ENCODE results near the gene MOG. TPM values are rescaled to one million over a fixed set of nuclear protein-coding genes. Genes with fewer than 3 reads are reported as not detected.
A peak's percentile ranks its signal among the peaks of the same experiment; 100 is the strongest.

The MOG gene
- total RNA-seq, 2 experiments from 2014 or later: not detected

- CTCF ChIA-PET: interaction anchor here (1.6 to 2.2 kb wide), 3 partner anchors 14 to 20 kb away, joined by 3 to 16 read pairs (median 12); no protein-coding TSS in a partner anchor
- POLR2A ChIA-PET: interaction anchor here (1.1 to 3.4 kb wide), 6 partner anchors 8 to 75 kb away, joined by 3 to 33 read pairs (median 6); no protein-coding TSS in a partner anchor
- peak overlapping the region in 1 of 2 donors; percentile 56 for H3K27ac ChIP-seq (ENCODE audit: low read depth in 1 of 2, low read length in 2 of 2)
- H3K9me3 ChIP-seq (ENCODE audit: control insufficient read depth in 1 of 2, insufficient read depth in 1 of 2, low read length in 2 of 2): no peaks in the 10 kb centered on the region
- intact Hi-C loops (cut with DNase I, micrococcal nuclease): loop anchor here in 1 of 2 experiments (1.0 kb wide), 1 partner anchor 15 kb away; no protein-coding TSS in a partner anchor
- Mint-ChIP-seq H3K27ac (peak overlapping the region; percentile 68), H3K4me3 (peak overlapping the region; percentile 74), H3K36me3 (ENCODE audit: low read depth) (peaks cover 5% of the 10 kb centered on the region), H3K9me3 (no peaks in the 10 kb centered on the region), H3K27me3 (no peaks in the 10 kb centered on the region), H3K4me1 (ENCODE audit: low read depth) (peaks cover 51% of the 10 kb centered on the region)
- no peaks in the 10 kb centered on the region for H3K36me3 ChIP-seq (ENCODE audit: insufficient read depth, low read length)
- no peak for ATAC-seq (ENCODE audit: poor library complexity)
- no peaks in the 10 kb centered on the region for H3K27me3 ChIP-seq (ENCODE audit: control insufficient read depth in 1 of 2, insufficient read depth in 2 of 2, low read length in 2 of 2)
- H3K4me3 ChIP-seq (ENCODE audit: low read length): peak overlapping the region; percentile 74
- H3K4me1 ChIP-seq (ENCODE audit: insufficient read depth, low read length): peaks cover 38% of the 10 kb centered on the region
- TF ChIP-seq CTCF (IDR thresholded peaks at IDR 0.05): no peak
- peak in 1 of 14 experiments; percentile 24 for DNase-seq
These were observed 23.4 kb upstream of the MOG start for GRCh38 chr6:29633534-29633905.

GRCh38 chr6:29637247-29637646, 19.6 kb upstream of the MOG start:
- ChIA-PET POLR2A (interaction anchor here (2.0 kb wide), 1 partner anchor 13 kb away, joined by 4 read pairs; no protein-coding TSS in a partner anchor), CTCF (interaction anchor here (1.7 kb wide), 1 partner anchor 16 kb away, joined by 5 read pairs; no protein-coding TSS in a partner anchor)
- Histone ChIP-seq H3K4me1 (ENCODE audit: insufficient read depth, low read length) (peaks cover 26% of the 10 kb centered on the region), H3K9me3 (ENCODE audit: control insufficient read depth in 1 of 2, insufficient read depth in 1 of 2, low read length in 2 of 2) (no peaks in the 10 kb centered on the region), H3K27me3 (ENCODE audit: control insufficient read depth in 1 of 2, insufficient read depth in 2 of 2, low read length in 2 of 2) (no peaks in the 10 kb centered on the region), H3K4me3 (ENCODE audit: low read length) (no peak overlapping the region), H3K36me3 (ENCODE audit: insufficient read depth, low read length) (no peaks in the 10 kb centered on the region), H3K27ac (ENCODE audit: low read depth in 1 of 2, low read length in 2 of 2) (no peak overlapping the region)
- Mint-ChIP-seq H3K9me3 (no peaks in the 10 kb centered on the region), H3K27me3 (no peaks in the 10 kb centered on the region), H3K36me3 (ENCODE audit: low read depth) (no peaks in the 10 kb centered on the region), H3K27ac (no peak overlapping the region), H3K4me3 (no peak overlapping the region), H3K4me1 (ENCODE audit: low read depth) (peaks cover 34% of the 10 kb centered on the region)
- intact Hi-C loops (cut with DNase I, micrococcal nuclease): no loop called here
- ATAC-seq (ENCODE audit: poor library complexity) (no peak), DNase-seq (no peak)
- no peak for TF ChIP-seq CTCF (IDR thresholded peaks at IDR 0.05)

- Mint-ChIP-seq H3K9me3 (no peaks in the 10 kb centered on the region), H3K4me1 (ENCODE audit: low read depth) (peaks cover 28% of the 10 kb centered on the region), H3K27ac (peak overlapping the region; percentile 95), H3K27me3 (no peaks in the 10 kb centered on the region), H3K4me3 (peak overlapping the region; percentile 69), H3K36me3 (ENCODE audit: low read depth) (no peaks in the 10 kb centered on the region)
- POLR2A ChIA-PET: interaction anchor here (0.8 to 3.6 kb wide), 5 partner anchors 8 to 14 kb away, joined by 4 to 60 read pairs (median 11); partner anchors contain the start of gene GABBR1
- peak in 9 of 14 experiments; percentile 13 to 74 (median 44) for DNase-seq
- Histone ChIP-seq H3K4me3 (ENCODE audit: low read length) (no peak overlapping the region), H3K9me3 (ENCODE audit: control insufficient read depth in 1 of 2, insufficient read depth in 1 of 2, low read length in 2 of 2) (no peaks in the 10 kb centered on the region), H3K36me3 (ENCODE audit: insufficient read depth, low read length) (no peaks in the 10 kb centered on the region), H3K27me3 (ENCODE audit: control insufficient read depth in 1 of 2, insufficient read depth in 2 of 2, low read length in 2 of 2) (no peaks in the 10 kb centered on the region), H3K4me1 (ENCODE audit: insufficient read depth, low read length) (peaks cover 22% of the 10 kb centered on the region), H3K27ac (ENCODE audit: low read depth in 1 of 2, low read length in 2 of 2) (peak overlapping the region in 1 of 2 donors; percentile 42)
- CTCF ChIA-PET: interaction anchor here (3.1 to 4.7 kb wide), 3 partner anchors 9 to 13 kb away, joined by 12 to 45 read pairs (median 14); no protein-coding TSS in a partner anchor
- TF ChIP-seq CTCF (IDR thresholded peaks at IDR 0.05): no peak
- ATAC-seq (ENCODE audit: poor library complexity): peak; percentile 93
- intact Hi-C loops (cut with DNase I, micrococcal nuclease): no loop called here
These were observed 15.3 kb upstream of the MOG start for GRCh38 chr6:29641430-29642148.

All from CD4-positive, alpha-beta T cell (primary cell).